GM20000 (cell line): ENCODE results near the gene SFMBT2.

Experiments used
- DNase-seq: peaks from one replicate; pipeline ENCODE4 v3.0.0; 2012; ENCODE audit warnings: low spot score
- CTCF ChIP-seq: IDR thresholded peaks from 2 replicates; pipeline ENCODE4 v1.5.1; 2012; ENCODE audit warnings: mild to moderate bottlenecking, control low read depth; ENCODE audit errors: extremely low read depth, missing control alignments

Gene SFMBT2

GRCh38 chr10:7410862-7411670, at the start of gene SFMBT2:
Gene SFMBT2, minus strand, starts transcription at chr10:7411034. Its CDS starts 29,136 bp downstream, at chr10:7381898.
- TF ChIP-seq CTCF: no peak
- peak; percentile 91 for DNase-seq

GRCh38 chr10:7460006-7460405, 49.2 kb upstream of the SFMBT2 start:
- no peak for TF ChIP-seq CTCF
- no peak for DNase-seq

GRCh38 chr10:7458556-7458955, 47.7 kb upstream of the SFMBT2 start:
- no peak for DNase-seq
- no peak for TF ChIP-seq CTCF

GRCh38 chr10:7457478-7458316, 46.9 kb upstream of the SFMBT2 start:
- no peak for TF ChIP-seq CTCF
- DNase-seq: peak; percentile 34

- DNase-seq: no peak
- TF ChIP-seq CTCF: no peak
Measured at GRCh38 chr10:7449063-7449695, 38.3 kb upstream of the SFMBT2 start.

GRCh38 chr10:7445474-7446185, 34.8 kb upstream of the SFMBT2 start:
- TF ChIP-seq CTCF: no peak
- DNase-seq: peak; percentile 47
